Vagina (tissue), 2 donors: ENCODE data around the gene CACNB2. TPM values are rescaled to one million over a fixed set of nuclear protein-coding genes. Genes with fewer than 3 reads are reported as not detected.

Experiments used
- DNase-seq, 2 donors: peaks; one replicate each; pipeline ENCODE4 v3.0.0-alpha.2; 2017; ENCODE audit errors: extremely low spot score in 2 of 2
- H3K27ac ChIP-seq: fragments of 200-600 bp; sonication (generic); one replicate; pipeline ENCODE4 v1.5.1; 2019
- H3K27me3 ChIP-seq: fragments of 200-600 bp; sonication (generic); one replicate; pipeline ENCODE4 v1.5.1; 2019
- H3K36me3 ChIP-seq, 2 donors: fragments of 200-600 bp; sonication (generic); one replicate each; pipeline ENCODE4 v1.5.1; 2017 to 2019
- H3K4me1 ChIP-seq: fragments of 200-600 bp; sonication (generic); one replicate; pipeline ENCODE4 v1.5.1; 2019
- H3K4me3 ChIP-seq, 2 donors: fragments of 200-600 bp; sonication (generic); 1 replicate in 1 of 2; 2 replicates in 1 of 2; pipeline ENCODE4 v1.5.1; 2016 to 2019
- H3K9me3 ChIP-seq: fragments of 200-600 bp; sonication (generic); one replicate; pipeline ENCODE4 v1.5.1; 2019
- CTCF ChIP-seq, 3 experiments: fragments of 450-650 bp in 2 of 3; fragments of 200-600 bp in 1 of 3; sonication (generic) in 1 of 3; IDR thresholded peaks; one replicate each; pipeline ENCODE4 v1.5.1; 2017 to 2019; ENCODE audit warnings: antibody characterized with exemption in 3 of 3, mild to moderate bottlenecking in 2 of 3, moderate library complexity in 2 of 3
- POLR2A ChIP-seq, 2 donors: fragments of 450-650 bp; IDR thresholded peaks; one replicate each; pipeline ENCODE4 v1.6.1; 2017; ENCODE audit warnings: antibody characterized with exemption in 2 of 2, mild to moderate bottlenecking in 2 of 2, moderate library complexity in 2 of 2
- POLR2AphosphoS5 ChIP-seq, 2 donors: sonication (generic); formaldehyde crosslinking; IDR thresholded peaks; one replicate each; pipeline ENCODE4 v1.9.0; 2017; ENCODE audit warnings: antibody characterized with exemption in 2 of 2, mild to moderate bottlenecking in 2 of 2, low read depth in 1 of 2; ENCODE audit not compliant: insufficient read depth in 1 of 2
- intact Hi-C: fragments of 100-400 bp; cut with DNase I; formaldehyde crosslinking; loops from one replicate; pipeline ENCODE4 v1.15.1; 2023
- total RNA-seq: library from RNA; depleted of rRNA; stranded (reverse); fragments of >200 nt; gene quantifications from one replicate; pipeline ENCODE4 v1.2.3, GENCODE V29; 2016

CACNB2 gene
- total RNA-seq, 1 donor from 2014 or later: 12.8 TPM

- no peak overlapping the region for H3K4me3 ChIP-seq
- intact Hi-C loops: no loop called here
- DNase-seq: no peak
Measured at GRCh38 chr10:18113881-18114280, 26.3 kb upstream of the CACNB2 start.

GRCh38 chr10:18117276-18117675, 22.9 kb upstream of the CACNB2 start:
- intact Hi-C loops: no loop called here

More at GRCh38 chr10:18113881-18114280, 26.3 kb upstream of the CACNB2 start:
- H3K27ac ChIP-seq: no peak overlapping the region
- TF ChIP-seq CTCF (IDR thresholded peaks at IDR 0.05) (no peak), POLR2A (IDR thresholded peaks at IDR 0.05) (no peak), POLR2AphosphoS5 (IDR thresholded peaks at IDR 0.05; ENCODE audit: insufficient read depth in 1 of 2, low read depth in 1 of 2) (no peak)
- no peaks in the 10 kb centered on the region for H3K4me1 ChIP-seq
- H3K27me3 ChIP-seq: no peaks in the 10 kb centered on the region
- no peaks in the 10 kb centered on the region for H3K9me3 ChIP-seq
- no peaks in the 10 kb centered on the region for H3K36me3 ChIP-seq

GRCh38 chr10:18122753-18123152, 17.5 kb upstream of the CACNB2 start:
- intact Hi-C loops: no loop called here
- Histone ChIP-seq H3K4me3 (no peak overlapping the region), H3K4me1 (no peaks in the 10 kb centered on the region), H3K9me3 (no peaks in the 10 kb centered on the region), H3K36me3 (no peaks in the 10 kb centered on the region), H3K27me3 (no peaks in the 10 kb centered on the region), H3K27ac (no peak overlapping the region)
- TF ChIP-seq POLR2A (IDR thresholded peaks at IDR 0.05): no peak
- no peak for TF ChIP-seq POLR2AphosphoS5 (IDR thresholded peaks at IDR 0.05; ENCODE audit: insufficient read depth in 1 of 2, low read depth in 1 of 2)
- TF ChIP-seq CTCF (IDR thresholded peaks at IDR 0.05): no peak
- DNase-seq: no peak

More at GRCh38 chr10:18117276-18117675, 22.9 kb upstream of the CACNB2 start:
- no peaks in the 10 kb centered on the region for H3K27me3 ChIP-seq
- TF ChIP-seq POLR2A (IDR thresholded peaks at IDR 0.05): no peak
- TF ChIP-seq POLR2AphosphoS5 (IDR thresholded peaks at IDR 0.05; ENCODE audit: insufficient read depth in 1 of 2, low read depth in 1 of 2): no peak
- TF ChIP-seq CTCF (IDR thresholded peaks at IDR 0.05): no peak
- no peak overlapping the region for H3K4me3 ChIP-seq
- H3K4me1 ChIP-seq: no peaks in the 10 kb centered on the region
- DNase-seq: no peak
- H3K27ac ChIP-seq: no peak overlapping the region
- no peaks in the 10 kb centered on the region for H3K9me3 ChIP-seq
- no peaks in the 10 kb centered on the region for H3K36me3 ChIP-seq

GRCh38 chr10:18133046-18133445, 7.2 kb upstream of the CACNB2 start:
- H3K4me3 ChIP-seq: no peak overlapping the region
- H3K9me3 ChIP-seq: no peaks in the 10 kb centered on the region
- intact Hi-C loops: no loop called here
- no peak overlapping the region for H3K27ac ChIP-seq
- DNase-seq: no peak
- H3K27me3 ChIP-seq: no peaks in the 10 kb centered on the region
- H3K36me3 ChIP-seq: no peaks in the 10 kb centered on the region
- H3K4me1 ChIP-seq: no peaks in the 10 kb centered on the region
- TF ChIP-seq POLR2A (IDR thresholded peaks at IDR 0.05) (no peak), CTCF (IDR thresholded peaks at IDR 0.05) (no peak), POLR2AphosphoS5 (IDR thresholded peaks at IDR 0.05; ENCODE audit: insufficient read depth in 1 of 2, low read depth in 1 of 2) (no peak)

- Histone ChIP-seq H3K4me3 (no peak overlapping the region), H3K4me1 (peaks cover 1% of the 10 kb centered on the region), H3K27me3 (no peaks in the 10 kb centered on the region), H3K27ac (no peak overlapping the region), H3K36me3 (no peaks in the 10 kb centered on the region), H3K9me3 (no peaks in the 10 kb centered on the region)
- TF ChIP-seq POLR2AphosphoS5 (IDR thresholded peaks at IDR 0.05; ENCODE audit: insufficient read depth in 1 of 2, low read depth in 1 of 2): no peak
- TF ChIP-seq POLR2A (IDR thresholded peaks at IDR 0.05): no peak
- TF ChIP-seq CTCF (IDR thresholded peaks at IDR 0.05): no peak
- no peak for DNase-seq
- intact Hi-C loops: no loop called here
Measured at GRCh38 chr10:18134509-18134908, 5.7 kb upstream of the CACNB2 start.
